ENCODE results near the gene COX4I1. TPM values are rescaled to one million over a fixed set of nuclear protein-coding genes. Genes with fewer than 3 reads are reported as not detected.
A peak's percentile ranks its signal among the peaks of the same experiment; 100 is the strongest.
"Not testable (repeated sequence)": the region's sequence is repeated elsewhere in the genome, so short reads cannot be mapped to it uniquely, and the experiment has no call there.

Gene COX4I1
- total RNA-seq, 2 experiments from 2014 or later: 563 to 568 TPM

GRCh38 chr16:85793662-85794298 lies 5.7 kb upstream of the COX4I1 start:
- Mint-ChIP-seq H3K27ac (no peak overlapping the region), H3K4me1 (ENCODE audit: low read depth) (peaks cover 61% of the 10 kb centered on the region)

GRCh38 chr16:85794696-85795095 lies 4.8 kb upstream of the COX4I1 start:
- intact Hi-C loops (cut with micrococcal nuclease): no loop called here
- Mint-ChIP-seq H3K4me3 (no peak overlapping the region), H3K9me3 (peaks cover 2% of the 10 kb centered on the region), H3K36me3 (ENCODE audit: low read depth) (peaks cover 42% of the 10 kb centered on the region), H3K27me3 (ENCODE audit: low read depth) (no peaks in the 10 kb centered on the region), H3K4me1 (ENCODE audit: low read depth) (peaks cover 56% of the 10 kb centered on the region), H3K27ac (no peak overlapping the region)
- DNase-seq: no peak
- CTCF ChIA-PET: no interaction called here

More at GRCh38 chr16:85793662-85794298, 5.7 kb upstream of the COX4I1 start:
- CTCF ChIA-PET: no interaction called here
- no peak for DNase-seq
- intact Hi-C loops (cut with micrococcal nuclease): no loop called here
- peaks cover 47% of the 10 kb centered on the region for H3K36me3 Mint-ChIP-seq (ENCODE audit: low read depth)
- H3K9me3 Mint-ChIP-seq: peaks cover 2% of the 10 kb centered on the region
- H3K27me3 Mint-ChIP-seq (ENCODE audit: low read depth): no peaks in the 10 kb centered on the region
- no peak overlapping the region for H3K4me3 Mint-ChIP-seq

GRCh38 chr16:85796152-85796551 lies 3.3 kb upstream of the COX4I1 start:
- no peak overlapping the region for H3K4me3 Mint-ChIP-seq
- no peak for DNase-seq
- intact Hi-C loops (cut with micrococcal nuclease): no loop called here
- no peak overlapping the region for H3K27ac Mint-ChIP-seq
- H3K4me1 Mint-ChIP-seq (ENCODE audit: low read depth): peaks cover 55% of the 10 kb centered on the region
- peaks cover 39% of the 10 kb centered on the region for H3K36me3 Mint-ChIP-seq (ENCODE audit: low read depth)
- CTCF ChIA-PET: no interaction called here
- no peaks in the 10 kb centered on the region for H3K27me3 Mint-ChIP-seq (ENCODE audit: low read depth)
- peaks cover 2% of the 10 kb centered on the region for H3K9me3 Mint-ChIP-seq

GRCh38 chr16:85796599-85796998 lies 2.9 kb upstream of the COX4I1 start:
- peaks cover 56% of the 10 kb centered on the region for H3K4me1 Mint-ChIP-seq (ENCODE audit: low read depth)
- CTCF ChIA-PET: interaction anchor here (1.5 kb wide), 1 partner anchor 24 kb away, joined by 3 read pairs; no protein-coding TSS in a partner anchor
- no peak overlapping the region for H3K27ac Mint-ChIP-seq
- no peaks in the 10 kb centered on the region for H3K27me3 Mint-ChIP-seq (ENCODE audit: low read depth)
- no peak for DNase-seq
- intact Hi-C loops (cut with micrococcal nuclease): no loop called here
- H3K9me3 Mint-ChIP-seq: peaks cover 2% of the 10 kb centered on the region
- peaks cover 39% of the 10 kb centered on the region for H3K36me3 Mint-ChIP-seq (ENCODE audit: low read depth)
- no peak overlapping the region for H3K4me3 Mint-ChIP-seq

- intact Hi-C loops (cut with micrococcal nuclease): loop anchor here (2.0 kb wide), 2 partner anchors 64 to 186 kb away; partner anchors contain the start of gene GSE1
- Mint-ChIP-seq H3K27me3 (ENCODE audit: low read depth) (no peaks in the 10 kb centered on the region), H3K9me3 (no peaks in the 10 kb centered on the region), H3K4me3 (peak overlapping the region; percentile 86), H3K4me1 (ENCODE audit: low read depth) (peaks cover 58% of the 10 kb centered on the region), H3K36me3 (ENCODE audit: low read depth) (peaks cover 37% of the 10 kb centered on the region), H3K27ac (no peak overlapping the region)
- no peak for DNase-seq
- CTCF ChIA-PET: interaction anchor here (1.2 to 1.6 kb wide), 3 partner anchors 11 to 23 kb away, joined by 3 read pairs; no protein-coding TSS in a partner anchor
Measured at GRCh38 chr16:85798283-85798776, 1.2 kb upstream of the COX4I1 start.

GRCh38 chr16:85798901-85799496 lies 496 bp upstream of the COX4I1 start:
- peaks cover 42% of the 10 kb centered on the region for H3K36me3 Mint-ChIP-seq (ENCODE audit: low read depth)
- H3K4me3 Mint-ChIP-seq: peak overlapping the region; percentile 86
- CTCF ChIA-PET: interaction anchor here (1.6 kb wide), 1 partner anchor 23 kb away, joined by 3 read pairs; no protein-coding TSS in a partner anchor

GRCh38 chr16:85800321-85800669 lies 800 bp downstream of the COX4I1 start:
- no peaks in the 10 kb centered on the region for H3K9me3 Mint-ChIP-seq
- CTCF ChIA-PET: interaction anchor here (1.0 kb wide), 2 partner anchors 19 to 21 kb away, joined by 3 read pairs; no protein-coding TSS in a partner anchor
- peak overlapping the region; percentile 86 for H3K4me3 Mint-ChIP-seq
- no peaks in the 10 kb centered on the region for H3K27me3 Mint-ChIP-seq (ENCODE audit: low read depth)
- intact Hi-C loops (cut with micrococcal nuclease): no loop called here
- H3K27ac Mint-ChIP-seq: peak overlapping the region; percentile 84
- peak; percentile 40 for DNase-seq
- H3K36me3 Mint-ChIP-seq (ENCODE audit: low read depth): peaks cover 48% of the 10 kb centered on the region
- H3K4me1 Mint-ChIP-seq (ENCODE audit: low read depth): peaks cover 53% of the 10 kb centered on the region

More at GRCh38 chr16:85798901-85799496, 496 bp upstream of the COX4I1 start:
- DNase-seq: peak; percentile 29
- no peaks in the 10 kb centered on the region for H3K9me3 Mint-ChIP-seq
- H3K4me1 Mint-ChIP-seq (ENCODE audit: low read depth): peaks cover 58% of the 10 kb centered on the region
- peak overlapping the region; percentile 88 for H3K27ac Mint-ChIP-seq
- intact Hi-C loops (cut with micrococcal nuclease): loop anchor here (1.0 to 2.0 kb wide), 4 partner anchors 64 to 186 kb away; partner anchors contain the start of gene GSE1
- H3K27me3 Mint-ChIP-seq (ENCODE audit: low read depth): no peaks in the 10 kb centered on the region

- Mint-ChIP-seq H3K4me3 (no peak overlapping the region), H3K36me3 (ENCODE audit: low read depth) (peaks cover 57% of the 10 kb centered on the region), H3K4me1 (ENCODE audit: low read depth) (peaks cover 30% of the 10 kb centered on the region), H3K27me3 (ENCODE audit: low read depth) (no peaks in the 10 kb centered on the region), H3K9me3 (no peaks in the 10 kb centered on the region), H3K27ac (no peak overlapping the region)
- no peak for DNase-seq
- intact Hi-C loops (cut with micrococcal nuclease): no loop called here
- CTCF ChIA-PET: interaction anchor here (0.6 to 1.1 kb wide), 2 partner anchors 91 to 558 kb away, joined by 3 read pairs; no protein-coding TSS in a partner anchor
Measured at GRCh38 chr16:85803570-85803969, 4.1 kb downstream of the COX4I1 start.

GRCh38 chr16:85805442-85806045 lies 6.0 kb downstream of the COX4I1 start:
- peaks cover 24% of the 10 kb centered on the region for H3K4me1 Mint-ChIP-seq (ENCODE audit: low read depth)
- no peak for DNase-seq
- peaks cover 56% of the 10 kb centered on the region for H3K36me3 Mint-ChIP-seq (ENCODE audit: low read depth)
- CTCF ChIA-PET: interaction anchor here (0.7 kb wide), 1 partner anchor 14 kb away, joined by 4 read pairs; no protein-coding TSS in a partner anchor
- no peaks in the 10 kb centered on the region for H3K27me3 Mint-ChIP-seq (ENCODE audit: low read depth)
- H3K9me3 Mint-ChIP-seq: no peaks in the 10 kb centered on the region
- no peak overlapping the region for H3K4me3 Mint-ChIP-seq
- intact Hi-C loops (cut with micrococcal nuclease): no loop called here
- H3K27ac Mint-ChIP-seq: no peak overlapping the region

- Mint-ChIP-seq H3K9me3 (no peaks in the 10 kb centered on the region), H3K27ac (no peak overlapping the region), H3K27me3 (ENCODE audit: low read depth) (peaks cover under 1% of the 10 kb centered on the region), H3K4me1 (ENCODE audit: low read depth) (peaks cover 14% of the 10 kb centered on the region), H3K36me3 (ENCODE audit: low read depth) (peaks cover 53% of the 10 kb centered on the region), H3K4me3 (no peak overlapping the region)
- CTCF ChIA-PET: interaction anchor here (0.7 kb wide), 1 partner anchor 13 kb away, joined by 4 read pairs; no protein-coding TSS in a partner anchor
- no peak for DNase-seq
- intact Hi-C loops (cut with micrococcal nuclease): no loop called here
Measured at GRCh38 chr16:85806539-85806938, 7.0 kb downstream of the COX4I1 start.

- DNase-seq; H3K27me3 Mint-ChIP-seq (ENCODE audit: low read depth); H3K27ac Mint-ChIP-seq; H3K4me3 Mint-ChIP-seq; CTCF ChIA-PET; H3K9me3 Mint-ChIP-seq; H3K4me1 Mint-ChIP-seq (ENCODE audit: low read depth); intact Hi-C loops (cut with micrococcal nuclease): not testable (repeated sequence)
- H3K36me3 Mint-ChIP-seq (ENCODE audit: low read depth): peaks cover 45% of the 10 kb centered on the region
Measured at GRCh38 chr16:85807340-85807739, 7.8 kb downstream of the COX4I1 start.

- DNase-seq; intact Hi-C loops (cut with micrococcal nuclease); H3K9me3 Mint-ChIP-seq; H3K27ac Mint-ChIP-seq; H3K27me3 Mint-ChIP-seq (ENCODE audit: low read depth); H3K4me3 Mint-ChIP-seq; CTCF ChIA-PET; H3K4me1 Mint-ChIP-seq (ENCODE audit: low read depth): not testable (repeated sequence)
- H3K36me3 Mint-ChIP-seq (ENCODE audit: low read depth): peaks cover 39% of the 10 kb centered on the region
Measured at GRCh38 chr16:85808104-85808503, 8.6 kb downstream of the COX4I1 start.
